ENCODE measurements around the gene NAALADL2.

DNA sequence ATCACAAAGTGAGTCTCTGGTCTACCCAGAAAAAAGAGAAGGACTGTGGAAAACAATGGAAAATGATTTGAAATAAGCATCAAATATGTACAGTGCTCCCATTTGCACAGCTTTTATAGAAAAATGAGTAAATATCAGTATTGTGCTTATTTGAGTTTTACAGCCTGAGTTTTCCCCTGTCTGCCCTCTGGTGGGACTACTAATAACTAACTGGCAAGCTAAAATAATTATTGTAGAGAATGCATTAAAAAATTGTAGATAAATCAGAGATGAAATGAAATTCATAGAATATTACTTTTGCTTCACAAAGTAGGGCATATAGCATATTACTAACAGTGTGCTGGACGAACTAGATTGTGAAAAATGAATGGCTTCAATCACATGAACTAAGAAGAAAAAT, 287.1 kb downstream of the NAALADL2 start:
- no peak for TF ChIP-seq EZH2 (IDR thresholded peaks at IDR 0.05; ENCODE audit: borderline replicate concordance)
- TF ChIP-seq, protein P1, sequence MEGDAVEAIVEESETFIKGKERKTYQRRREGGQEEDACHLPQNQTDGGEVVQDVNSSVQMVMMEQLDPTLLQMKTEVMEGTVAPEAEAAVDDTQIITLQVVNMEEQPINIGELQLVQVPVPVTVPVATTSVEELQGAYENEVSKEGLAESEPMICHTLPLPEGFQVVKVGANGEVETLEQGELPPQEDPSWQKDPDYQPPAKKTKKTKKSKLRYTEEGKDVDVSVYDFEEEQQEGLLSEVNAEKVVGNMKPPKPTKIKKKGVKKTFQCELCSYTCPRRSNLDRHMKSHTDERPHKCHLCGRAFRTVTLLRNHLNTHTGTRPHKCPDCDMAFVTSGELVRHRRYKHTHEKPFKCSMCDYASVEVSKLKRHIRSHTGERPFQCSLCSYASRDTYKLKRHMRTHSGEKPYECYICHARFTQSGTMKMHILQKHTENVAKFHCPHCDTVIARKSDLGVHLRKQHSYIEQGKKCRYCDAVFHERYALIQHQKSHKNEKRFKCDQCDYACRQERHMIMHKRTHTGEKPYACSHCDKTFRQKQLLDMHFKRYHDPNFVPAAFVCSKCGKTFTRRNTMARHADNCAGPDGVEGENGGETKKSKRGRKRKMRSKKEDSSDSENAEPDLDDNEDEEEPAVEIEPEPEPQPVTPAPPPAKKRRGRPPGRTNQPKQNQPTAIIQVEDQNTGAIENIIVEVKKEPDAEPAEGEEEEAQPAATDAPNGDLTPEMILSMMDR (IDR thresholded peaks at IDR 0.05; ENCODE audit: poor library complexity) = peak; percentile 40
- TF ChIP-seq EZH2phosphoT487 (IDR thresholded peaks at IDR 0.05; ENCODE audit: low read depth, severe bottlenecking, unreplicated experiment) = no peak

Data from hepatocyte (in vitro differentiated cells).